ENCODE results near the gene FAM43B. TPM values are rescaled to one million over a fixed set of nuclear protein-coding genes. Genes with fewer than 3 reads are reported as not detected.

FAM43B gene
- total and polyA plus RNA-seq, 2 donors (not counting 1 experiment from before 2014, with no cell fraction given) = not detected

DNA sequence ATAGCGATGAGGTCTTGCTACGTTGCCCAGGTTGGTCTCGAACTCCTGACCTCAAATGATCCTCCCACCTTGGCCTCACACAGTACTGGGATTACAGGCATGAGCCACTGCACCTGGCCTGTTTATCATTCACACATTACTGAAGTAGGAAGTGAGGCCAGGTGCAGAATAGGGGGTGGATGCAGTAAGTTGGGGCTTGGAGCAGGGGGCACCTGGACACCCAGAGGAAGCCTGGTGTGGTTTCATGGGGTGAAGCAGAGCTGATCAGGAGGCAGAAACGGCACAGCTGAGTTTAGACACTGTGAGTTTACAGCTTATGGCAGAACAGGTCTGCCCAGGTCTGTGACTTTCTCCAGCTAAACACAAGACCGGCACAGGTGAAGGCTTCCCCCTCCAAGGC is 41.4 kb downstream of the FAM43B start:
- H3K9ac ChIP-seq (ENCODE audit: low read length) = no peak overlapping the region
- POLR2A ChIA-PET = no interaction called here
- peaks cover 53% of the 10 kb centered on the region for H3K27me3 Mint-ChIP-seq
- no peak for TF ChIP-seq EZH2 (IDR thresholded peaks at IDR 0.05; ENCODE audit: borderline replicate concordance, insufficient read depth, low read depth, low read length, poor library complexity, severe bottlenecking)
- no peak for TF ChIP-seq CTCF (IDR thresholded peaks at IDR 0.05)
- peaks cover 0 to 25% (median 7%) of the 10 kb centered on the region in 4 experiments for H3K27me3 ChIP-seq (replicated peaks in 1 of 4; ENCODE audit: control extremely low read depth in 1 of 4, control insufficient read depth in 3 of 4, insufficient read depth in 4 of 4, low read length in 3 of 4)
- WGBS (ENCODE audit: insufficient coverage) = 79% methylated on average over 4 of the region's 5 CpGs
- no peaks in the 10 kb centered on the region for H4K20me1 ChIP-seq (ENCODE audit: control insufficient read depth, insufficient read depth, low read length, poor library complexity, severe bottlenecking)
- H3K4me1 ChIP-seq (ENCODE audit: control insufficient read depth in 2 of 2, insufficient read depth in 2 of 2, low read length in 2 of 2) = no peaks in the 10 kb centered on the region
- H3K4me2 ChIP-seq (replicated peaks; ENCODE audit: low read depth, low read length, poor library complexity, severe bottlenecking) = no peak overlapping the region
- no peak overlapping the region for H3K4me3 Mint-ChIP-seq
- H3K4me1 Mint-ChIP-seq = no peaks in the 10 kb centered on the region
- H2AFZ ChIP-seq (ENCODE audit: insufficient read depth, low read depth, low read length, poor library complexity, severe bottlenecking) = no peak overlapping the region
- intact Hi-C loops (cut with micrococcal nuclease) = no loop called here
- no peak overlapping the region for H3K27ac ChIP-seq (ENCODE audit: low read length in 2 of 2)
- ATAC-seq (ENCODE audit: low read depth) (no peak), DNase-seq (no peak)
- H3K9me3 Mint-ChIP-seq (ENCODE audit: insufficient read depth) = no peaks in the 10 kb centered on the region
- H3K9me3 ChIP-seq (ENCODE audit: control extremely low read depth in 1 of 3, control insufficient read depth in 2 of 3, insufficient read depth in 1 of 3, low read length in 2 of 3) = peaks cover 0 to 3% (median 0%) of the 10 kb centered on the region in 3 donors
- H3K27ac Mint-ChIP-seq = no peak overlapping the region
- no peak overlapping the region for H3K4me3 ChIP-seq (ENCODE audit: control extremely low read depth in 1 of 5, extremely low read depth in 1 of 5, insufficient read depth in 1 of 5, low read depth in 2 of 5, low read length in 4 of 5)
- no peaks in the 10 kb centered on the region for H3K36me3 ChIP-seq (replicated peaks in 1 of 2; ENCODE audit: control extremely low read depth in 1 of 2, control insufficient read depth in 1 of 2, extremely low read depth in 1 of 2, insufficient read depth in 2 of 2, low read length in 1 of 2)
- no peaks in the 10 kb centered on the region for H3K79me2 ChIP-seq (ENCODE audit: control insufficient read depth, insufficient read depth, low read length)
- CTCF ChIA-PET = no interaction called here

DNA sequence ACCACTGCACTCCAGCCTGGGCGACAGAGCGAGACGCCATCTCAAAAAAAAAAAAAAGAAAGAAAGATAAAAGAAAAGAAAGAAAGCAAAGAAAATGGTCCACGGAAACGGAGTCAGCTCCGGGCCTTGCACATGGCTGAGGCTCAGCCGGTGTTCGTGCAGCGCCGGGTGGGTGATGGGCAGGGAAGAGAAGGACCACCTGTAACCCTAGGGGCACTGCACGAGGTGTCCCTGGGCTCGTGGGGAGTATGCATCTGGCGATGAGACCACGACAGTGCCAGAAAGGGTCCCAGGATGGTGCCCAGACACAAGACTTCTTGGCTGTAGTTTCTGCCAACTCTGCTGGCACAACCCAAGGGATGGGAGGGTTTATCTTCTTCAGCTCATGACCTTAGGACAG is 42.4 kb downstream of the FAM43B start:
- peaks cover 0 to 17% (median 3%) of the 10 kb centered on the region in 4 experiments for H3K27me3 ChIP-seq (replicated peaks in 1 of 4; ENCODE audit: control extremely low read depth in 1 of 4, control insufficient read depth in 3 of 4, insufficient read depth in 4 of 4, low read length in 3 of 4)
- H3K27ac ChIP-seq (ENCODE audit: low read length in 2 of 2) = no peak overlapping the region
- TF ChIP-seq EZH2 (IDR thresholded peaks at IDR 0.05; ENCODE audit: borderline replicate concordance, insufficient read depth, low read depth, low read length, poor library complexity, severe bottlenecking) = no peak
- TF ChIP-seq CTCF (IDR thresholded peaks at IDR 0.05) = no peak
- Mint-ChIP-seq H3K27me3 (peaks cover 48% of the 10 kb centered on the region), H3K27ac (no peak overlapping the region), H3K4me3 (no peak overlapping the region), H3K4me1 (no peaks in the 10 kb centered on the region), H3K9me3 (ENCODE audit: insufficient read depth) (no peaks in the 10 kb centered on the region)
- WGBS (ENCODE audit: insufficient coverage) = 90% methylated on average over 11 of the region's 14 CpGs
- H3K4me1 ChIP-seq (ENCODE audit: control insufficient read depth in 2 of 2, insufficient read depth in 2 of 2, low read length in 2 of 2) = no peaks in the 10 kb centered on the region
- H3K9me3 ChIP-seq (ENCODE audit: control extremely low read depth in 1 of 3, control insufficient read depth in 2 of 3, insufficient read depth in 1 of 3, low read length in 2 of 3) = no peaks in the 10 kb centered on the region
- H2AFZ ChIP-seq (ENCODE audit: insufficient read depth, low read depth, low read length, poor library complexity, severe bottlenecking) = no peak overlapping the region
- no peak for ATAC-seq (ENCODE audit: low read depth)
- no peaks in the 10 kb centered on the region for H3K79me2 ChIP-seq (ENCODE audit: control insufficient read depth, insufficient read depth, low read length)
- intact Hi-C loops (cut with micrococcal nuclease) = no loop called here
- no peak overlapping the region for H3K9ac ChIP-seq (ENCODE audit: low read length)
- H4K20me1 ChIP-seq (ENCODE audit: control insufficient read depth, insufficient read depth, low read length, poor library complexity, severe bottlenecking) = no peaks in the 10 kb centered on the region
- H3K36me3 ChIP-seq (replicated peaks in 1 of 2; ENCODE audit: control extremely low read depth in 1 of 2, control insufficient read depth in 1 of 2, extremely low read depth in 1 of 2, insufficient read depth in 2 of 2, low read length in 1 of 2) = no peaks in the 10 kb centered on the region
- CTCF ChIA-PET = no interaction called here
- POLR2A ChIA-PET = no interaction called here
- no peak for DNase-seq
- H3K4me2 ChIP-seq (replicated peaks; ENCODE audit: low read depth, low read length, poor library complexity, severe bottlenecking) = no peak overlapping the region
- H3K4me3 ChIP-seq (ENCODE audit: control extremely low read depth in 1 of 5, extremely low read depth in 1 of 5, insufficient read depth in 1 of 5, low read depth in 2 of 5, low read length in 4 of 5) = no peak overlapping the region

Measured in B cell (primary cell).